GM19438 (cell line): ENCODE data around the gene MFSD12.
"Not testable (repeated sequence)": the region's sequence is repeated elsewhere in the genome, so short reads cannot be mapped to it uniquely, and the experiment has no call there.

Experiments used
- ATAC-seq: cut with Tn5 transposase; IDR thresholded peaks from one replicate; pipeline ENCODE4 v1.9.1; 2021; ENCODE audit warnings: low read depth; ENCODE audit not compliant: unreplicated experiment

Gene MFSD12

GRCh38 chr19:3538965-3539755 lies 18.2 kb downstream of the MFSD12 start, which contains the start of gene TEKTIP1:
TEKTIP1 (plus strand) TSS chr19:3539174; CDS start chr19:3539178, 4 bp downstream.
- ATAC-seq: no peak

DNA sequence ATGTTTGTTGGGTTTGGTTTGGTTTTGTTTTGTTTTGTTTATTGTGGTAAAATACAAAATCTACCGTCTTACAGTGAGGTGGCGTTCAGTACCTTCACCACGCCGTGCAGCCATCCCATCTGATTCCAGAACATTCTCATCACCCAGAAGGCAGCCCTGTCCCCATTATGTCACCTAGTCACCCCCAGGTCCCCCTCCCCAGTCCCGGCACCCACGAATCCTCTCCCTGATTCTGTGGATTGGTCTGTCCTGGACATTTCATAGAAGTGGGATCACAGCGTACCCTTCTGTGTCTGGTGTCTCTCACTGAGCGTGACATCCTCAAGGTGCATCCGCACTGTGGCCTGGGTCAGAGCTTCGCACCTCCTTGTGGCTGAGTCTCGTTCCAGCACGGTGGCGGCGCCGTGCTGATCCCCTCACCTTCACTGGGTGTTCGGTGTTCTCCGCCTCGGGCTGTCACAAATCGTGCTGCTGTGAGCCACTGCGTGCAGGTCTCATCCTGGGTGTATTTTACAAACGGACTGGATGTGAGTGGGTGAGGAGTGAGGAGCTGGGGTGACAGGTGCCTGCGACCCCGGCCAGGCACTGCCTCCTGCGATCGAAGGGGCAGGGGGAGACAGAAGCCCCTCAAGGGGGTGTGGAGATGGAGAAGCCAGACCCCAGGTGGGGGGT lies 19.0 kb downstream of the MFSD12 start:
- ATAC-seq: no peak

- ATAC-seq: no peak
Measured at GRCh38 chr19:3537438-3538240, 19.7 kb downstream of the MFSD12 start.

DNA sequence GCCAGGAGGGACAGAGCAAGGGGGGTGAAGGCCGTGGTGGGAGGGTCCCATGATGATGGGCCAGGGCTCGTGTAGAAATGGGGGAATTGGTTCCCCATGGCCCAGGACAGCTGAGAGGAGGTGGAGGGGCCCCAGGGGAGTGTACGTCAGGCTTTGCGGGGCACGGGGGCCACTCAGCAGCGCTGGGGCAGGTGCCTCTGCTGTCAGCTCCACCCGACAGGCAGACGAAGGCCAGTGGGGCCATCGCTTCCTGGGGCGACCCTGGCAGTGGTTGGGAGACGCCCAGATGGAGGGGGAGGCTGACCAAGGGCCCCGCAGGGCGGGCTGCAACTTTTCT lies 20.3 kb downstream of the MFSD12 start:
- ATAC-seq: no peak

GRCh38 chr19:3536429-3537100 lies 20.8 kb downstream of the MFSD12 start:
- ATAC-seq: no peak

DNA sequence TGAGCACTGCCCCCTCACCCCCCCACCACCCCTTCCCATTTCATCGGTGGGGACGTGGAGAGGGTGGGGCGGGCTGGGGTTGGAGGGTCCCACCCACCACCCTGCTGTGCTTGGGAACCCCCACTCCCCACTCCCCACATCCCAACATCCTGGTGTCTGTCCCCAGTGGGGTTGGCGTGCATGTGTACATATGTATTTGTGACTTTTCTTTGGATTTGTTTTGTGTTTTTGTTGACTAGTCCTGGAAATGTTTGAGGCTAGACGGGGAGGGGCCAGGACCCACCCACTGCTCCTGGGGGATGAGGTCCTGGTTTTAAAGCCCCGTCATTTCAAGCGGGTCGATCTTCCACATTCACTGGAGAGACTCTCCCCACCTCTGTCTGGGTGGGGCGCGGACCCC lies 21.4 kb downstream of the MFSD12 start:
- ATAC-seq: no peak

DNA sequence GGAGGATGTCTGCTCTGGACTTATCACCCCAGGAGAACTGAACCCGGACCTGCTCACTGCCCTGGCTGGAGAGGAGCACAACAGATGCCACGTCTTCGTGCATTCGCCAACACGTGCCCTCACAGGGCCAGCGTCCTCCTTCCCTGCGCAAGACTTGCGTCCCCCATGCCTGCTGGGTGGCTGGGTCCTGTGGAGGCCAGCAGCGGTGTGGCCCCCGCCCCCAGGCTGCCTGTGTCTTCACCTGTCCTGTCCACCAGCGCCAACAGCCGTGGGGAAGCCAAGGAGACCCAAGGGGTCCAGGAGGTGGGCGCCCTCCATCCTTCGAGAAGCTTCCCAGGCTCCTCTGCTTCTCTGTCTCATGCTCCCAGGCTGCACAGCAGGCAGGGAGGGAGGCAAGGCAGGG lies 21.8 kb downstream of the MFSD12 start:
- ATAC-seq: no peak

DNA sequence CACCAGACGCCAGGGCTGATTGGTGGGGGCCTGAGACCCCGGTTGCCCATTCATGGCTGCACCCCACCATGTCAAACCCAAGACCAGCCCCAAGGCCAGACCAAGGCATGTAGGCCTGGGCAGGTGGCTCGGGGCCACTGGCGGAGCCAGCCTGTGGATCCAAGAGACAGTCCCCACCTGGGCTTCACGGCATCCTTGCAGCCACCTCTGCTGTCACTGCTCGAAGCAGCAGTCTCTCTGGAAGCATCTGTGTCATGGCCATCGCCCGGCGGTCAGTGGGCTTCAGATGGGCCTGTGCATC lies 22.2 kb downstream of the MFSD12 start:
- no peak for ATAC-seq

GRCh38 chr19:3534375-3535234 lies 22.8 kb downstream of the MFSD12 start:
- ATAC-seq: no peak

DNA sequence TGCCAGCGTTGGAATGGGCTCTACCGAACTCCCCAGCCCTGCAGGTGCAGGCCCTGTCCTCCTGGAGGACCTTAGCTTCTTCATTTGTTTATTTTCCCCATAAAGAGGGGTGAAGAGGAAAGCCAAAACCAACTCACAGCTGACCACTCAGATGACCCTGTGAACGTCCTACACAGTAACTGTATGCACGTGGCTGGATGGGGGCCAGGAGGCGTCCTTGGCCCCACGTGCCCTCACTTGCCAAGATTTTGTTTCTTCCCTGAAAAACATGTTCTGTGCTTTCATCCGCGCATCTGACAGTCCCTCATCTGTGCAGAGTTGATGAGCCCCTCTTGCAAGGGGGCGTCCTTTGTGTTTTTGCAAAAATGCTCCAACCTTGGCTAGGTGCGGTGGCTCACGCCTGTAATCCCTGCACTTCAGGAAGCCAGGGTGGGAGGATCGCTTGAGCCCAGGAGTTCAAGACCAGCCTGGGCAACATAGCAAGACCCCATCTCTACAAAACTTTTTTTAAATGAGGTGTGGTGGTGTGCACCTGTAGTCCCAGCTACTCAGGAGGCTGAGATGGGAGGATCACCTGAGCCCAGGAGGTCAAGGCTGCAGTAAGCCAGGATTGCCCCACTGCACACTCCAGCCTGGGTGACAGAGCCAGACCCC lies 23.7 kb downstream of the MFSD12 start:
- ATAC-seq: no peak

GRCh38 chr19:3533033-3533432 lies 24.4 kb downstream of the MFSD12 start:
- ATAC-seq: no peak

DNA sequence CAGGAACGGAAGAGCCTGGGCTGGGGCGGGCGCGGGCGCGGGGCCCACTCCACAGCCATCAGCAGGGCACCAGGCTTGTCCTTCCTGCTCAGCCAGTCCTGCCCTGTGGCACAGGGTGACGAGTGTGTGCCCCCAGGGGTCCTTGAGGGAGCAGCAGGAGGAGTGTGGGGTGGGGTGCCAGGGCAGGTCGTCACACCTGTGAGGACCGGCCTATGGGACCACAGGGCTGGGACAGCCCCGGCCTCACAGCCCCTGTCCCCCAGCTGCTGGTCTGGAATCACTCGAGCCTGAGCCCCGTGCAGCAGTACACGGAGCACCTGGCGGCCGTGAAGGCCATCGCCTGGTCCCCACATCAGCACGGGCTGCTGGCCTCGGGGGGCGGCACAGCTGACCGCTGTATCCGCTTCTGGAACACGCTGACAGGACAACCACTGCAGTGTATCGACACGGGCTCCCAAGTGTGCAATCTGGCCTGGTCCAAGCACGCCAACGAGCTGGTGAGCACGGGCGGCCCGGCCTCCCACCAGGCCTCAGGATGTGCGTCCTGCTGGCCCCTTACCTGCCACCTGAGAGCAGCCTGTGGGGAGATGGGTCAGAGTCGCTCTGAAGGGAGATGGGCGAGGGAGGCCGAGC lies 25.1 kb downstream of the MFSD12 start:
- no peak for ATAC-seq

GRCh38 chr19:3531716-3532115 lies 25.7 kb downstream of the MFSD12 start:
- ATAC-seq: no peak

DNA sequence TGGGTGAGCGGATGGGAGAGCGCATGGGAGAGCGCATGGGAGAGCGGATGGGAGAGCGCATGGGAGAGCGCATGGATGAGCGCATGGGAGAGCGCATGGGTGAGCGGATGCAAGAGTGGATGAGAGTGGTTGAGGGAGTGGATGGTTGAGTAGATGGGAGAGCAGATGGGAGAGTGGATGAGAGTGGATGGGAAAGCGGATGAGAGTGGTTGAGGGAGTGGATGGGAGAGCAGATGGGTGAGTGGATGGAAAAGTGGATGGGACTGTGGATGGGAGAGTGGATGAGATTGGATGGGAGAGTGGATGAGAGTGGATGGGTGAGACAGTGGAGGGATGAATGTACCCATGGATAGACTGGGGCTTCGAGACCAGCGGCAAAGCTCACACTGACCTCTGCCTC lies 27.0 kb downstream of the MFSD12 start:
- ATAC-seq: no peak

DNA sequence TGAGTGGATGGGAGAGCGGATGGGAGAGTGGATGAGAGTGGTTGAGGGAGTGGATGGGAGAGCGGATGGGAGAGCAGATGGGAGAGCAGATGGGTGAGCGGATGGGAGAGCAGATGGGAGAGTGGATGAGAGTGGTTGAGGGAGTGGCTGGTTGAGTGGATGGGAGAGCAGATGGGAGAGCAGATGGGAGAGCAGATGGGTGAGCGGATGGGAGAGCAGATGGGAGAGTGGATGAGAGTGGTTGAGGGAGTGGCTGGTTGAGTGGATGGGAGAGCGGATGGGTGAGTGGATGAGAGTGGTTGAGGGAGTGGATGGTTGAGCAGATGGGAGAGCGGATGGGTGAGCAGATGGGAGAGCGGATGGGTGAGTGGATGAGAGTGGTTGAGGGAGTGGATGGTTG lies 28.1 kb downstream of the MFSD12 start:
- ATAC-seq: not testable (repeated sequence)

DNA sequence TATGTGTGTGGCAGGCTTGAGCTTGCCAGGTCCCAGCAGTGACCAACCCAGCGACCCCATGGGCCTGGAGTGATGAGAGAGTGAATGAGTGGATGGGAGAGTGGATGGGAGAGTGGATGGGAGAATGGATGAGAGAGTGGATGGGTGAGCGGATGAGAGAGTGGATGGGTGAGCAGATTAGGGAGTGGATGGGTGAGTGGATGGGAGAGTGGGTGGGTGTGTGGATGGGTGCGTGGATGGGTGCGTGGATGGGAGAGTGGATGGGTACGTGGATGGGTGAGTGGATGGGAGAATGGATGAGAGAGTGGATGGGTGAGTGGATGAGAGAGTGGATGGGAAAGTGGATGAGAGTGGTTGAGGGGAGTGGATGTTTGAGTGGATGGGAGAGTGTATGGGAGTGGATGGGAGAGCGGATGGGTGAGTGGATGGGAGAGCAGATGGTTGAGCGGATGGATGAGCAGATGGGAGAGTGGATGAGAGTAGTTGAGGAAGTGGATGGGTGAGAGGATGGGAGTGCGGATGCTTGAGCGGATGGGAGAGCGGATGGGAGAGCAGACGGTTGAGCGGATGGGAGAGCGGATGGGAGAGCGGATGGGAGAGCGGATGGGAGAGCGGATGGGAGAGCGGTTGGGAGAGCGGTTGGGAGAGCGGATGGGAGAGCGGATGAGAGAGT lies 28.7 kb downstream of the MFSD12 start:
- ATAC-seq: no peak

DNA sequence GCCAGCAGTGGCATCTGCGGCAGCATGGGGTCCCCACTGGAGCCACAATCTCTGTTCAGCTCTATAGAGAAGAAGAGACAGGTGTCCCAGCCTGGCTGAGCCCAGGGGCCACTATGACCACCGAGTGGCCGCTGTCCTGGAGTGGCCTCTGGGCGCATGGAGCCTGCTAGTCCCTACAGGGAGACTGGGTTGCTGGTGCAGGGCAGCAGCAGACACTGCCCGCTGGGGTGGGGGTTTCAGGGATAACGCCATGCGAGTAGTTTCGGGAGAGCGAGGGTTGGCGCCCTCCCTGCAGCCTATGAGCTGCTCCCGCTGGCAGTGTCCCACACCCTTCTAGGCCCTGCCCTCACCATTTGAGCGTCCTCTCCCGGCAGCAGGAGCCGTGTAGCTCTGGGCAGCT lies 29.3 kb downstream of the MFSD12 start:
- ATAC-seq: no peak

DNA sequence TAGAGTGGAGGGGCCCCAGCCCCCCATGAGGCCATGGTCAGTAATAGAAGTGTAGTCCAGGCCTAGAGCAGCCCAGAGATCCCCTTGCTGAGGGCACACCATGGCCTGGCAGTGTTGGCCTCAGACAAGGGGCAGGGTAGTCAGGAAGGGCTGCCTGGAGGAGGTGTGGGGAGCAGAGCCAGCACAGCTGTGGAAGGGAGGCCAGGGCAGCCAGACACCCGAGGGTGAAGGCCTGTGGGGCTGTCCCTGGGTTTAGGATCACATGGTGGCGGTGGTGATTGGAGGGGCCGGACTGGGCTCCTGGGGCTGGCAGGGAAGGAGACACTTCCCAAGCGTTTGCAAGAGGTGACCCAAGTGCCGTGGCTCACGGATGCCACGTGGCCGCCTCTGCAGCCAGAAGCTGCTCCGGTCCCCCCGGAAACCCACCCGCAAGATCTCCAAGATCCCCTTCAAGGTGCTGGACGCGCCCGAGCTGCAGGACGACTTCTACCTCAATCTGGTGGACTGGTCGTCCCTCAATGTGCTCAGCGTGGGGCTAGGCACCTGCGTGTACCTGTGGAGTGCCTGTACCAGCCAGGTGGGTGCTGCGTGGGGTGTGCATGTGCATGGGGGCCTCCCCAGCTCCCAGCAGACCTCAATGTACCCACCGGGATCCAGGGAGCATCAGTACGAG lies 30.0 kb downstream of the MFSD12 start:
- ATAC-seq: no peak
